K562 (cell line): Measurements from ENCODE around the gene CREB3L1. TPM values are rescaled to one million over a fixed set of nuclear protein-coding genes. Genes with fewer than 3 reads are reported as not detected.

ENCODE experiments used
- ATF1 ChIP-seq, 2 experiments: fragments of 450-650 bp in 1 of 2; IDR thresholded peaks; 2 replicates each; pipeline ENCODE4 v1.6.1; 2016; ENCODE audit warnings: missing compliant biosample characterization in 1 of 2, missing genetic modification characterization in 1 of 2
- COPS2 ChIP-seq: fragments of 450-650 bp; conservative IDR thresholded peaks from 2 replicates; pipeline ENCODE4 v1.6.1; 2016; ENCODE audit warnings: mild to moderate bottlenecking, moderate library complexity
- ESRRA ChIP-seq: fragments of 450-650 bp; IDR thresholded peaks from 2 replicates; pipeline ENCODE4 v1.6.1; 2014; ENCODE audit warnings: low read depth, mild to moderate bottlenecking, moderate library complexity, borderline replicate concordance
- IFI16 ChIP-seq: fragments of 250-450 bp; sonication (Bioruptor Pico); IDR thresholded peaks from 2 replicates; pipeline ENCODE4 v2.1.2; 2022; ENCODE audit warnings: mild to moderate bottlenecking, inconsistent platforms
- MGA ChIP-seq: fragments of 450-650 bp; IDR thresholded peaks from 2 replicates; pipeline ENCODE4 v1.6.1; 2016; ENCODE audit warnings: mild to moderate bottlenecking, moderate library complexity
- RBM17 ChIP-seq: fragments of 200-400 bp; formaldehyde crosslinking; IDR thresholded peaks from 2 replicates; pipeline ENCODE4 v1.6.1; 2017; ENCODE audit warnings: low read depth, mild to moderate bottlenecking, low read length, borderline replicate concordance
- STAT5B ChIP-seq: fragments of 250-450 bp; sonication (Bioruptor Pico); IDR thresholded peaks from 2 replicates; pipeline ENCODE4 v1.8.0; 2021; ENCODE audit warnings: mild to moderate bottlenecking, inconsistent platforms
- polyA plus RNA-seq, 8 experiments: library from polyadenylated mRNA; depleted of rRNA in 4 of 8; stranded (reverse) in 5 of 8; unstranded in 3 of 8; fragments of >200 nt; fragmentation: Nextera tagmentation in 2 of 8; fragmentation: Illumina TruSeq in 1 of 8; extraction: Ambion mirVana in 2 of 8; extraction: Trizol in 1 of 8; gene quantifications; 2 replicates each; pipeline versions ENCODE4 v1.2.1 to v1.2.3, GENCODE V29; 2011 to 2014; ENCODE audit warnings: inconsistent platforms in 1 of 8, missing spikeins in 1 of 8
- total RNA-seq, 7 experiments: library from RNA; depleted of rRNA in 6 of 7; stranded (reverse); fragments of >200 nt in 6 of 7; fragmentation: Illumina TruSeq in 2 of 7; extraction: Trizol in 2 of 7; gene quantifications; 2 replicates each; pipeline versions ENCODE4 v1.2.1 to v1.2.3, GENCODE V29; 2011 to 2021; ENCODE audit warnings: low replicate concordance in 1 of 7
- TF ChIP-seq, protein P1 (sequence below): sonication (generic); formaldehyde crosslinking; IDR thresholded peaks from 2 replicates; pipeline ENCODE4 v1.8.1; 2023; ENCODE audit warnings: mild to moderate bottlenecking, missing genetic modification reagents

Gene CREB3L1
- total and polyA plus RNA-seq, 9 of the 15 experiments (the other 6 are each of a cell fraction or from before 2014, with no cell fraction given), result 1.2 to 27.6 (median 3.7) TPM

DNA sequence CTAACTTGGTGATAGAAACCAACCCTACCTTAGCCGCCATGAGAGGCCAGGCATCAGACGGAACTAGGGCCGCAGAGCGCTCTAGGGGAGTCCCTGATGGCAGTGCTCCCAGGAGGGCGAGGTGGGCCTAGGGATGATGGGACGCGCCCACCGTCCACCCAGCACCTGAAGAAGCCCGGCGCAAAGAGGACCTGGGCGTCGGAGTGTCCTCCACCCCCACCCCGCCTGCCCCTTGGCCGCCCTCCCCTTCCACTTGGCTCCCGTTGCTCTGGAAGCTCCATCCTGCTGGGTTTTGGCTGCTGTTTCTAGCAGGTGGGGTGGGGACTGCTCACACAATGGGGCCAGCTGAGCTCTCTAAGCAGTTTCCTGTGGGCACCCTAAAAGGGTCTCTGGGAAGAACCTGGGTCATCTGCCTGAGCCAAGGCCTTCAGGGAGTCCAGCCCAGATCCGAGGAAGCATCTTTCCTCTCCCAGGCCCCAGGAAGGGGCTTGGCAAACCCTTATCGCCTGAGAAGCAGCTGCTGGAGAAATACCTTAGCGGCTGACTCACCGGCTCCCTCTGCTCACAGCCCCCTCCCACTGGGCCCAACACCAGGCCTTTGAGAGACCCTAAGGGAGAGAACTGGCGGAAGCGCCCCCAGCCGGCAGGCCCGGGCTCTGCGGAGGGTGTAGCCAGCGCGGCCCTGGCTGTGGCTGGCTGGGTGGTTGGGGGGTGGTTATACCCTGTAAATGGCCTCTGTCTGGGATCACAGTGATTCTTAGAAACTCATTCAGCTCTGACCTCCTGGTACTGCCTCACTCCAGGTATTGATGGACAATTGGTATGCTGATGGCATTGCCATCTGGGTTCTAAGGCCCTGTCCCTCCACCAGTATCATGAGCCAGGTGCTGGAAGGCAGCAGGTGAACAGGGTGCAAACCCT is 19.3 kb downstream of the CREB3L1 start (continued):
- TF ChIP-seq, protein P1, sequence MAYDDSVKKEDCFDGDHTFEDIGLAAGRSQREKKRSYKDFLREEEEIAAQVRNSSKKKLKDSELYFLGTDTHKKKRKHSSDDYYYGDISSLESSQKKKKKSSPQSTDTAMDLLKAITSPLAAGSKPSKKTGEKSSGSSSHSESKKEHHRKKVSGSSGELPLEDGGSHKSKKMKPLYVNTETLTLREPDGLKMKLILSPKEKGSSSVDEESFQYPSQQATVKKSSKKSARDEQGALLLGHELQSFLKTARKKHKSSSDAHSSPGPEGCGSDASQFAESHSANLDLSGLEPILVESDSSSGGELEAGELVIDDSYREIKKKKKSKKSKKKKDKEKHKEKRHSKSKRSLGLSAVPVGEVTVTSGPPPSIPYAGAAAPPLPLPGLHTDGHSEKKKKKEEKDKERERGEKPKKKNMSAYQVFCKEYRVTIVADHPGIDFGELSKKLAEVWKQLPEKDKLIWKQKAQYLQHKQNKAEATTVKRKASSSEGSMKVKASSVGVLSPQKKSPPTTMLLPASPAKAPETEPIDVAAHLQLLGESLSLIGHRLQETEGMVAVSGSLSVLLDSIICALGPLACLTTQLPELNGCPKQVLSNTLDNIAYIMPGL, result no peak
- TF ChIP-seq MGA (no peak), ATF1 (CRISPR knock-in tag; IDR thresholded peaks at IDR 0.05) (no peak), ATF1 (tag; IDR thresholded peaks at IDR 0.05) (no peak), COPS2 (no peak), ESRRA (no peak; the same call in 1 of the 2 replicates), STAT5B (CRISPR knock-in tag) (no peak), RBM17 (no peak), IFI16 (CRISPR knock-in tag) (no peak)
